HCT116 (cell line): Measurements from ENCODE around the gene ANXA5. TPM values are rescaled to one million over a fixed set of nuclear protein-coding genes. Genes with fewer than 3 reads are reported as not detected.

ENCODE experiments used
- ATAC-seq: fragments of 200-7000 bp; cut with Tn5 transposase; 2 replicates; pipeline ENCODE4 v1.9.1; 2020; ENCODE audit warnings: mild to moderate bottlenecking, moderate library complexity
- BruUV-seq: library from RNA; stranded (reverse); fragments of 400-500 nt; replicated peaks from 2 replicates; lab custom pipeline; 2021; lab: Mats Ljungman, UMichigan
- CTCF ChIA-PET: fragments of 300-600 bp; sonication (Branson Sonifier 250); formaldehyde crosslinking; loops from one replicate; lab custom pipeline; 2021; ENCODE audit warnings: antibody characterized with exemption; lab: Charles Lee
- POLR2A ChIA-PET: fragments of 300-600, 350-600 bp; sonication (Branson Sonifier 250); formaldehyde crosslinking; loops from one replicate; lab custom pipeline; 2021; ENCODE audit warnings: antibody characterized with exemption; lab: Charles Lee
- RAD21 ChIA-PET, 2 experiments: fragments of 300-600 bp; sonication (Branson Sonifier 250); formaldehyde crosslinking; loops; one replicate each; lab custom pipeline; 2023; ENCODE audit warnings: low total read pairs in 2 of 2; ENCODE audit not compliant: uncharacterized antibody in 2 of 2, unreplicated experiment in 2 of 2, low non-redundant PET in 1 of 2; lab: Charles Lee
- DNase-seq: peaks from one replicate; pipeline ENCODE4 v3.0.0-alpha.2; 2010; ENCODE audit warnings: low read depth, low spot score
- H2AFZ ChIP-seq: fragments of 200-600 bp; shearing (Covaris generic), sonication (generic); 2 replicates; pipeline ENCODE4 v1.6.1; 2017; ENCODE audit warnings: low read depth, mixed run types, mixed read lengths, antibody characterized with exemption, low read length; ENCODE audit not compliant: poor library complexity, severe bottlenecking
- H3K27ac ChIP-seq: 2 replicates; pipeline ENCODE4 v1.5.1; 2012; ENCODE audit warnings: low read depth, low read length
- H3K27me3 ChIP-seq: fragments of 200-600 bp; sonication (generic); 2 replicates; pipeline ENCODE4 v1.6.1; 2016; ENCODE audit warnings: mixed run types, low read length, mixed read lengths; ENCODE audit not compliant: insufficient read depth
- H3K36me3 ChIP-seq, 2 experiments: fragments of 200-500 bp in 1 of 2; fragments of 200-600 bp in 1 of 2; sonication (Bioruptor generic) in 1 of 2; sonication (generic) in 1 of 2; 2 replicates each; pipeline versions ENCODE4 v1.5.1 to v1.6.1; 2014 to 2016; ENCODE audit warnings: low read length in 2 of 2, inconsistent platforms in 1 of 2, mixed read lengths in 1 of 2, mixed run types in 1 of 2; ENCODE audit not compliant: insufficient read depth in 2 of 2, control insufficient read depth in 1 of 2
- H3K4me1 ChIP-seq, 2 experiments: fragments of 200-600 bp in 1 of 2; sonication (generic) in 1 of 2; 2 replicates each; pipeline versions ENCODE4 v1.5.1 to v1.6.1; 2012 to 2017; ENCODE audit warnings: low read length in 2 of 2, inconsistent platforms in 1 of 2, mild to moderate bottlenecking in 1 of 2, mixed read lengths in 1 of 2, mixed run types in 1 of 2, moderate library complexity in 1 of 2; ENCODE audit not compliant: insufficient read depth in 2 of 2, control insufficient read depth in 1 of 2
- H3K4me2 ChIP-seq: fragments of 200-600 bp; sonication (generic); 2 replicates; pipeline ENCODE4 v1.6.1; 2017; ENCODE audit warnings: mixed run types, low read length, mixed read lengths
- H3K4me3 ChIP-seq, 2 experiments: fragments of 200-600 bp in 1 of 2; sonication (generic) in 1 of 2; replicated peaks in 1 of 2; 2 replicates each; pipeline ENCODE4 v1.5.1; 2011 to 2016; ENCODE audit warnings: low read length in 2 of 2, control low read depth in 1 of 2, low read depth in 1 of 2, mild to moderate bottlenecking in 1 of 2, mixed read lengths in 1 of 2, mixed run types in 1 of 2
- H3K79me2 ChIP-seq: fragments of 200-600 bp; sonication (generic); 2 replicates; pipeline ENCODE4 v1.6.1; 2017; ENCODE audit warnings: mild to moderate bottlenecking, mixed run types, low read length, moderate library complexity, mixed read lengths; ENCODE audit not compliant: insufficient read depth
- H3K9ac ChIP-seq: fragments of 200-600 bp; sonication (generic); 2 replicates; pipeline ENCODE4 v1.6.1; 2016; ENCODE audit warnings: low read length, mixed read lengths
- H3K9me2 ChIP-seq: fragments of 200-600 bp; sonication (generic), shearing (Covaris generic); 2 replicates; pipeline ENCODE4 v1.6.1; 2017; ENCODE audit warnings: mixed run types, mild to moderate bottlenecking, moderate library complexity; ENCODE audit not compliant: insufficient read depth
- H3K9me3 ChIP-seq, 2 experiments: fragments of 200-500 bp in 1 of 2; fragments of 200-600 bp in 1 of 2; sonication (Bioruptor generic) in 1 of 2; sonication (generic) in 1 of 2; 2 replicates each; pipeline ENCODE4 v1.6.1; 2014 to 2017; ENCODE audit warnings: low read length in 2 of 2, mixed read lengths in 2 of 2, inconsistent platforms in 1 of 2, low read depth in 1 of 2, mild to moderate bottlenecking in 1 of 2, mixed run types in 1 of 2, moderate library complexity in 1 of 2; ENCODE audit not compliant: control insufficient read depth in 1 of 2, insufficient read depth in 1 of 2
- H4K20me1 ChIP-seq: fragments of 200-600 bp; sonication (generic), shearing (Covaris generic); 2 replicates; pipeline ENCODE4 v1.6.1; 2017; ENCODE audit warnings: mixed run types, mild to moderate bottlenecking, moderate library complexity; ENCODE audit not compliant: insufficient read depth
- CBX3 ChIP-seq: IDR thresholded peaks from 2 replicates; pipeline ENCODE4 v1.6.1; 2012; ENCODE audit warnings: low read depth
- CEBPB ChIP-seq: IDR thresholded peaks from 2 replicates; pipeline ENCODE4 v1.6.1; 2012; ENCODE audit warnings: low read depth
- CTCF ChIP-seq, 3 experiments: fragments of 200-600 bp in 1 of 3; sonication (generic) in 1 of 3; IDR thresholded peaks in 2 of 3; conservative IDR thresholded peaks in 1 of 3; 2 replicates each; pipeline ENCODE4 v1.5.1; 2012 to 2017; ENCODE audit warnings: low read depth in 2 of 3, low read length in 2 of 3, antibody characterized with exemption in 1 of 3, borderline replicate concordance in 1 of 3, control low read depth in 1 of 3, mild to moderate bottlenecking in 1 of 3, mixed read lengths in 1 of 3, mixed run types in 1 of 3, moderate library complexity in 1 of 3; ENCODE audit not compliant: insufficient read depth in 1 of 3
- FOSL1 ChIP-seq: IDR thresholded peaks from 2 replicates; pipeline ENCODE4 v1.6.1; 2012; ENCODE audit warnings: low read depth
- JUND ChIP-seq: IDR thresholded peaks from 2 replicates; pipeline ENCODE4 v1.6.1; 2012
- MAX ChIP-seq: IDR thresholded peaks from 2 replicates; pipeline ENCODE4 v1.6.1; 2012
- POLR2A ChIP-seq: IDR thresholded peaks from 2 replicates; pipeline ENCODE4 v1.7.0; 2011; ENCODE audit warnings: borderline replicate concordance; ENCODE audit not compliant: insufficient read depth, insufficient read length; ENCODE audit errors: extremely low read depth
- POLR2AphosphoS5 ChIP-seq: IDR thresholded peaks from 2 replicates; pipeline ENCODE4 v1.6.1; 2011; ENCODE audit warnings: mild to moderate bottlenecking, low read depth, low read length, moderate library complexity
- REST ChIP-seq: IDR thresholded peaks from 2 replicates; pipeline ENCODE4 v1.6.1; 2012; ENCODE audit warnings: low read depth
- SIN3A ChIP-seq: IDR thresholded peaks from 2 replicates; pipeline ENCODE4 v1.6.1; 2012; ENCODE audit warnings: low read depth
- SP1 ChIP-seq: IDR thresholded peaks from 2 replicates; pipeline ENCODE4 v1.6.1; 2012; ENCODE audit warnings: low read depth
- SRF ChIP-seq: IDR thresholded peaks from 2 replicates; pipeline ENCODE4 v1.6.1; 2012; ENCODE audit warnings: low read depth
- ZFX ChIP-seq: fragments of 450-650 bp; IDR thresholded peaks from 2 replicates; pipeline ENCODE4 v1.6.1; 2017
- ZNF274 ChIP-seq: fragments of 200-500 bp; sonication (Bioruptor generic); IDR thresholded peaks from 2 replicates; pipeline ENCODE4 v1.6.1; 2014; ENCODE audit warnings: mild to moderate bottlenecking, low read depth, low read length, inconsistent platforms
- intact Hi-C: fragments of 100-400 bp; cut with micrococcal nuclease; formaldehyde crosslinking; loops from 2 replicates; pipeline ENCODE4 v1.10.0; 2022
- total RNA-seq: library from RNA; stranded (reverse); gene quantifications from one replicate; pipeline ENCODE4 v1.2.1, GENCODE V29; 2021; ENCODE audit not compliant: unreplicated experiment

The ANXA5 gene
- total RNA-seq, 1 experiment from 2014 or later, result 186 TPM

- no peaks in the 10 kb centered on the region for H4K20me1 ChIP-seq
- H3K9me3 ChIP-seq, result no peaks in the 10 kb centered on the region
- ChIA-PET CTCF (no interaction called here), RAD21 (no interaction called here), POLR2A (no interaction called here)
- TF ChIP-seq REST (no peak), ZFX (no peak), SIN3A (no peak), JUND (no peak), POLR2AphosphoS5 (no peak), CEBPB (no peak), FOSL1 (no peak), ZNF274 (no peak)
- no peaks in the 10 kb centered on the region for H3K27me3 ChIP-seq
- H3K4me3 ChIP-seq, result no peak overlapping the region
- no TSS peak for BruUV-seq
- no peak overlapping the region for H3K4me2 ChIP-seq
- H3K4me1 ChIP-seq, result no peaks in the 10 kb centered on the region
- H3K36me3 ChIP-seq, result no peaks in the 10 kb centered on the region
- H3K79me2 ChIP-seq, result no peaks in the 10 kb centered on the region
- H3K9ac ChIP-seq, result no peak overlapping the region
- intact Hi-C loops, result loop anchor here (10.0 kb wide), 2 partner anchors 377 to 1497 kb away; no protein-coding TSS in a partner anchor
- H3K9me2 ChIP-seq, result no peaks in the 10 kb centered on the region
- ATAC-seq (no peak), DNase-seq (no peak)
- no peak overlapping the region for H2AFZ ChIP-seq
- H3K27ac ChIP-seq, result no peak overlapping the region
These were observed 45.2 kb downstream of the ANXA5 start for GRCh38 chr4:121651597-121651996.

GRCh38 chr4:121650741-121651140 lies 46.0 kb downstream of the ANXA5 start:
- Histone ChIP-seq H2AFZ (no peak overlapping the region), H3K9ac (no peak overlapping the region), H3K4me2 (no peak overlapping the region), H3K27me3 (no peaks in the 10 kb centered on the region), H3K9me2 (no peaks in the 10 kb centered on the region), H3K36me3 (no peaks in the 10 kb centered on the region), H3K27ac (no peak overlapping the region), H3K4me1 (no peaks in the 10 kb centered on the region), H3K79me2 (no peaks in the 10 kb centered on the region), H3K9me3 (no peaks in the 10 kb centered on the region), H4K20me1 (no peaks in the 10 kb centered on the region), H3K4me3 (no peak overlapping the region)
- no TSS peak for BruUV-seq
- RAD21 ChIA-PET, result no interaction called here
- DNase-seq (no peak), ATAC-seq (no peak)
- POLR2A ChIA-PET, result no interaction called here
- intact Hi-C loops, result loop anchor here (10.0 kb wide), 2 partner anchors 376 to 1496 kb away; no protein-coding TSS in a partner anchor
- CTCF ChIA-PET, result no interaction called here
- no peak for TF ChIP-seq POLR2AphosphoS5
- no peak for TF ChIP-seq CTCF (IDR thresholded peaks at IDR 0.05 in 2 of 3, conservative IDR thresholded peaks at IDR 0.05 in 1 of 3; ENCODE audit: borderline replicate concordance in 1 of 3, insufficient read depth in 1 of 3, low read depth in 2 of 3, low read length in 2 of 3)
- TF ChIP-seq POLR2A, result no peak
- no peak for TF ChIP-seq ZFX
- TF ChIP-seq MAX, result no peak
- TF ChIP-seq ZNF274, result no peak
- no peak for TF ChIP-seq SRF
- TF ChIP-seq CBX3, result no peak
- no peak for TF ChIP-seq SP1
